Measurements from ENCODE around the gene DHRS9. TPM values are rescaled to one million over a fixed set of nuclear protein-coding genes. Genes with fewer than 3 reads are reported as not detected.
"Not testable (repeated sequence)": the region's sequence is repeated elsewhere in the genome, so short reads cannot be mapped to it uniquely, and the experiment has no call there.

DHRS9 gene
- total and polyA plus RNA-seq, 2 experiments from 2014 or later, result not detected

- Histone ChIP-seq H2AFZ (no peak overlapping the region), H3K9me2 (ENCODE audit: insufficient read depth) (no peaks in the 10 kb centered on the region), H3K4me1 (ENCODE audit: insufficient read depth) (no peaks in the 10 kb centered on the region), H3K4me2 (no peak overlapping the region), H3K27ac (ENCODE audit: low read depth) (no peak overlapping the region), H3K36me3 (ENCODE audit: insufficient read depth) (no peaks in the 10 kb centered on the region), H4K20me1 (replicated peaks; ENCODE audit: insufficient read depth) (no peaks in the 10 kb centered on the region), H3K4me3 (no peak overlapping the region), H3K79me2 (replicated peaks; ENCODE audit: insufficient read depth) (no peaks in the 10 kb centered on the region), H3F3A (replicated peaks; ENCODE audit: low read depth) (no peaks in the 10 kb centered on the region), H3K27me3 (ENCODE audit: insufficient read depth) (no peaks in the 10 kb centered on the region)
- Mint-ChIP-seq H3K4me1 (no peaks in the 10 kb centered on the region), H3K9me3 (no peaks in the 10 kb centered on the region), H3K36me3 (ENCODE audit: low read depth) (no peaks in the 10 kb centered on the region), H3K4me3 (no peak overlapping the region), H3K27me3 (ENCODE audit: insufficient read depth, low read depth, poor library complexity) (peaks cover 5% of the 10 kb centered on the region), H3K27ac (no peak overlapping the region)
- DNase-seq (ENCODE audit: low spot score) (no peak), ATAC-seq (peak; percentile 38)
- peak in 1 of 2 experiments; percentile 13; a peak in 1 of 4 replicates for TF ChIP-seq CTCF (conservative IDR thresholded peaks at IDR 0.05; ENCODE audit: low read depth in 2 of 2)
- no peak for TF ChIP-seq ZNF331 (CRISPR knock-in tag; IDR thresholded peaks at IDR 0.05; ENCODE audit: low read depth)
- no peak for TF ChIP-seq EZH2 (IDR thresholded peaks at IDR 0.05; ENCODE audit: low read depth, unreplicated experiment)
- no peak for TF ChIP-seq STAT1 (IDR thresholded peaks at IDR 0.05; ENCODE audit: unreplicated experiment)
- no peak for TF ChIP-seq JUNB (IDR thresholded peaks at IDR 0.05; ENCODE audit: unreplicated experiment)
Observed at GRCh38 chr2:169129703-169130243, 60.4 kb downstream of the DHRS9 start.

GRCh38 chr2:169131587-169132512, 62.5 kb downstream of the DHRS9 start:
- Mint-ChIP-seq H3K27me3 (ENCODE audit: insufficient read depth, low read depth, poor library complexity) (peaks cover 5% of the 10 kb centered on the region), H3K4me3 (no peak overlapping the region), H3K9me3 (no peaks in the 10 kb centered on the region), H3K27ac (no peak overlapping the region), H3K36me3 (ENCODE audit: low read depth) (no peaks in the 10 kb centered on the region), H3K4me1 (peaks cover 6% of the 10 kb centered on the region; the same call in 2 of the 3 replicates)
- Histone ChIP-seq H3K4me2 (no peak overlapping the region), H3K27me3 (ENCODE audit: insufficient read depth) (no peaks in the 10 kb centered on the region), H3K36me3 (ENCODE audit: insufficient read depth) (no peaks in the 10 kb centered on the region), H2AFZ (no peak overlapping the region), H3K4me3 (no peak overlapping the region), H3K27ac (ENCODE audit: low read depth) (no peak overlapping the region), H4K20me1 (replicated peaks; ENCODE audit: insufficient read depth) (no peaks in the 10 kb centered on the region), H3F3A (replicated peaks; ENCODE audit: low read depth) (no peaks in the 10 kb centered on the region), H3K4me1 (ENCODE audit: insufficient read depth) (0 out of 2 replicates have a peak, but pooled peaks cover 3% of the 10 kb centered on the region), H3K79me2 (replicated peaks; ENCODE audit: insufficient read depth) (no peaks in the 10 kb centered on the region), H3K9me2 (ENCODE audit: insufficient read depth) (no peaks in the 10 kb centered on the region)
- DNase-seq (ENCODE audit: low spot score) (peak; percentile 51), ATAC-seq (peak; percentile 39; the same call in 1 of the 3 replicates)
- TF ChIP-seq CTCF (conservative IDR thresholded peaks at IDR 0.05; ENCODE audit: low read depth in 2 of 2) (peak; percentile 66 to 81), ETS1 (IDR thresholded peaks at IDR 0.05) (no peak)

- not testable (repeated sequence) for H2AFZ ChIP-seq; H3K27ac Mint-ChIP-seq; ATAC-seq; H3F3A ChIP-seq (replicated peaks; ENCODE audit: low read depth); H3K4me3 ChIP-seq; H3K79me2 ChIP-seq (replicated peaks; ENCODE audit: insufficient read depth); H3K36me3 ChIP-seq (ENCODE audit: insufficient read depth); H3K27me3 Mint-ChIP-seq (ENCODE audit: insufficient read depth, low read depth, poor library complexity); H3K27ac ChIP-seq (ENCODE audit: low read depth); H3K4me2 ChIP-seq; H4K20me1 ChIP-seq (replicated peaks; ENCODE audit: insufficient read depth); DNase-seq (ENCODE audit: low spot score); H3K27me3 ChIP-seq (ENCODE audit: insufficient read depth); H3K9me3 Mint-ChIP-seq; H3K9me2 ChIP-seq (ENCODE audit: insufficient read depth); H3K36me3 Mint-ChIP-seq (ENCODE audit: low read depth); H3K4me3 Mint-ChIP-seq
- peaks cover 14% of the 10 kb centered on the region; the same call in 1 of the 2 replicates for H3K4me1 ChIP-seq (ENCODE audit: insufficient read depth)
- H3K4me1 Mint-ChIP-seq, result peaks cover 16% of the 10 kb centered on the region
Observed at GRCh38 chr2:169134272-169134671, 64.9 kb downstream of the DHRS9 start.

- not testable (repeated sequence) for H3F3A ChIP-seq (replicated peaks; ENCODE audit: low read depth); H3K4me3 ChIP-seq; H3K9me2 ChIP-seq (ENCODE audit: insufficient read depth); H3K4me3 Mint-ChIP-seq; H3K36me3 ChIP-seq (ENCODE audit: insufficient read depth); H3K79me2 ChIP-seq (replicated peaks; ENCODE audit: insufficient read depth); H3K27me3 Mint-ChIP-seq (ENCODE audit: insufficient read depth, low read depth, poor library complexity); H3K27ac ChIP-seq (ENCODE audit: low read depth); H3K27me3 ChIP-seq (ENCODE audit: insufficient read depth); DNase-seq (ENCODE audit: low spot score); H3K4me2 ChIP-seq; H3K9me3 Mint-ChIP-seq; H3K27ac Mint-ChIP-seq; H3K36me3 Mint-ChIP-seq (ENCODE audit: low read depth); H4K20me1 ChIP-seq (replicated peaks; ENCODE audit: insufficient read depth); ATAC-seq
- H3K4me1 Mint-ChIP-seq, result peaks cover 37% of the 10 kb centered on the region
- Histone ChIP-seq H3K4me1 (ENCODE audit: insufficient read depth) (peaks cover 36% of the 10 kb centered on the region), H2AFZ (peak overlapping the region; percentile 86; the same call in 1 of the 2 replicates)
Observed at GRCh38 chr2:169136428-169136827, 67.1 kb downstream of the DHRS9 start.
